ENCODE measurements around the gene ARL15. TPM values are rescaled to one million over a fixed set of nuclear protein-coding genes. Genes with fewer than 3 reads are reported as not detected.

The ARL15 gene
- total and polyA plus RNA-seq, 9 of the 15 experiments (the other 6 are each of a cell fraction or from before 2014, with no cell fraction given) = 18.5 to 80.4 (median 57.0) TPM

DNA sequence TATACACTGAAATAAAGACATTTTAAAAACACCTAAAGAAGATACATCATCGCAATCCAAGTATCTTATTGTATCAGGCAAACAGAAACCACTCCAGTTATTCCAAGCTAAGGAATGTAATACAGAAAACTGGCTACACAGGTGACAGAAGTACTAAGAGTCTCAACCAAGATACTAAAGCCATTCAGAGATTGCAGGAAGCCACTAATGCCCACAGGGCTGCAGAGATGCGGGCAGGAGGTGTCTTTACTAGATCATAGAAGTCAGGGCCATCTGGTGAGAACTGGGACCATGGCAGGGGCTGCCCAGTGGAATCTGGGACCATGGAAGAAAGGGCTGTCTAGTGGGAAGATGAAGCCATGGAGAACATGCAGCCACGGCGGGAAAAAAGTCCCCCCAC is 384.3 kb downstream of the ARL15 start (continued):
- TF ChIP-seq, protein P1, sequence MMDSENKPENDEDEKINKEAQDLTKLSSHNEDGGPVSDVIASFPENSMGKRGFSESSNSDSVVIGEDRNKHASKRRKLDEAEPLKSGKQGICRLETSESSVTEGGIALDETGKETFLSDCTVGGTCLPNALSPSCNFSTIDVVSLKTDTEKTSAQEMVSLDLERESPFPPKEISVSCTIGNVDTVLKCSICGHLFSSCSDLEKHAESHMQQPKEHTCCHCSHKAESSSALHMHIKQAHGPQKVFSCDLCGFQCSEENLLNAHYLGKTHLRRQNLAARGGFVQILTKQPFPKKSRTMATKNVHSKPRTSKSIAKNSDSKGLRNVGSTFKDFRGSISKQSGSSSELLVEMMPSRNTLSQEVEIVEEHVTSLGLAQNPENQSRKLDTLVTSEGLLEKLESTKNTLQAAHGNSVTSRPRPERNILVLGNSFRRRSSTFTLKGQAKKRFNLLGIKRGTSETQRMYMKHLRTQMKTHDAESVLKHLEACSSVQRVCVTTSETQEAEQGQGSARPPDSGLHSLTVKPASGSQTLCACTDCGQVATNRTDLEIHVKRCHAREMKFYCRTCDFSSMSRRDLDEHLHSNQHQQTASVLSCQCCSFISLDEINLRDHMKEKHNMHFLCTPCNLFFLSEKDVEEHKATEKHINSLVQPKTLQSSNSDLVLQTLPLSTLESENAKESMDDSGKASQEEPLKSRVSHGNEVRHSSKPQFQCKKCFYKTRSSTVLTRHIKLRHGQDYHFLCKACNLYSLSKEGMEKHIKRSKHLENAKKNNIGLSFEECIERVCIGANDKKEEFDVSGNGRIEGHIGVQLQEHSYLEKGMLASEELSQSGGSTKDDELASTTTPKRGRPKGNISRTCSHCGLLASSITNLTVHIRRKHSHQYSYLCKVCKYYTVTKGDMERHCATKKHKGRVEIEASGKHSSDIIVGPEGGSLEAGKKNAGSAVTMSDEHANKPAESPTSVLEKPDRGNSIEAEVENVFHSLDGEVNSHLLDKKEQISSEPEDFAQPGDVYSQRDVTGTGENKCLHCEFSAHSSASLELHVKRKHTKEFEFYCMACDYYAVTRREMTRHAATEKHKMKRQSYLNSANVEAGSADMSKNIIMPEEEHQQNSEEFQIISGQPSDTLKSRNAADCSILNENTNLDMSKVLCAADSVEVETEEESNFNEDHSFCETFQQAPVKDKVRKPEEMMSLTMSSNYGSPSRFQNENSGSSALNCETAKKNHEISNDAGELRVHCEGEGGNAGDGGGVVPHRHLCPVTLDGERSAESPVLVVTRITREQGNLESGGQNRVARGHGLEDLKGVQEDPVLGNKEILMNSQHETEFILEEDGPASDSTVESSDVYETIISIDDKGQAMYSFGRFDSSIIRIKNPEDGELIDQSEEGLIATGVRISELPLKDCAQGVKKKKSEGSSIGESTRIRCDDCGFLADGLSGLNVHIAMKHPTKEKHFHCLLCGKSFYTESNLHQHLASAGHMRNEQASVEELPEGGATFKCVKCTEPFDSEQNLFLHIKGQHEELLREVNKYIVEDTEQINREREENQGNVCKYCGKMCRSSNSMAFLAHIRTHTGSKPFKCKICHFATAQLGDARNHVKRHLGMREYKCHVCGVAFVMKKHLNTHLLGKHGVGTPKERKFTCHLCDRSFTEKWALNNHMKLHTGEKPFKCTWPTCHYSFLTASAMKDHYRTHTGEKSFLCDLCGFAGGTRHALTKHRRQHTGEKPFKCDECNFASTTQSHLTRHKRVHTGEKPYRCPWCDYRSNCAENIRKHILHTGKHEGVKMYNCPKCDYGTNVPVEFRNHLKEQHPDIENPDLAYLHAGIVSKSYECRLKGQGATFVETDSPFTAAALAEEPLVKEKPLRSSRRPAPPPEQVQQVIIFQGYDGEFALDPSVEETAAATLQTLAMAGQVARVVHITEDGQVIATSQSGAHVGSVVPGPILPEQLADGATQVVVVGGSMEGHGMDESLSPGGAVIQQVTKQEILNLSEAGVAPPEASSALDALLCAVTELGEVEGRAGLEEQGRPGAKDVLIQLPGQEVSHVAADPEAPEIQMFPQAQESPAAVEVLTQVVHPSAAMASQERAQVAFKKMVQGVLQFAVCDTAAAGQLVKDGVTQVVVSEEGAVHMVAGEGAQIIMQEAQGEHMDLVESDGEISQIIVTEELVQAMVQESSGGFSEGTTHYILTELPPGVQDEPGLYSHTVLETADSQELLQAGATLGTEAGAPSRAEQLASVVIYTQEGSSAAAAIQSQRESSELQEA (IDR thresholded peaks at IDR 0.05; ENCODE audit: low read depth) = no peak
- TF ChIP-seq NFRKB (IDR thresholded peaks at IDR 0.05; ENCODE audit: low read depth) = no peak
- TF ChIP-seq, protein P2, sequence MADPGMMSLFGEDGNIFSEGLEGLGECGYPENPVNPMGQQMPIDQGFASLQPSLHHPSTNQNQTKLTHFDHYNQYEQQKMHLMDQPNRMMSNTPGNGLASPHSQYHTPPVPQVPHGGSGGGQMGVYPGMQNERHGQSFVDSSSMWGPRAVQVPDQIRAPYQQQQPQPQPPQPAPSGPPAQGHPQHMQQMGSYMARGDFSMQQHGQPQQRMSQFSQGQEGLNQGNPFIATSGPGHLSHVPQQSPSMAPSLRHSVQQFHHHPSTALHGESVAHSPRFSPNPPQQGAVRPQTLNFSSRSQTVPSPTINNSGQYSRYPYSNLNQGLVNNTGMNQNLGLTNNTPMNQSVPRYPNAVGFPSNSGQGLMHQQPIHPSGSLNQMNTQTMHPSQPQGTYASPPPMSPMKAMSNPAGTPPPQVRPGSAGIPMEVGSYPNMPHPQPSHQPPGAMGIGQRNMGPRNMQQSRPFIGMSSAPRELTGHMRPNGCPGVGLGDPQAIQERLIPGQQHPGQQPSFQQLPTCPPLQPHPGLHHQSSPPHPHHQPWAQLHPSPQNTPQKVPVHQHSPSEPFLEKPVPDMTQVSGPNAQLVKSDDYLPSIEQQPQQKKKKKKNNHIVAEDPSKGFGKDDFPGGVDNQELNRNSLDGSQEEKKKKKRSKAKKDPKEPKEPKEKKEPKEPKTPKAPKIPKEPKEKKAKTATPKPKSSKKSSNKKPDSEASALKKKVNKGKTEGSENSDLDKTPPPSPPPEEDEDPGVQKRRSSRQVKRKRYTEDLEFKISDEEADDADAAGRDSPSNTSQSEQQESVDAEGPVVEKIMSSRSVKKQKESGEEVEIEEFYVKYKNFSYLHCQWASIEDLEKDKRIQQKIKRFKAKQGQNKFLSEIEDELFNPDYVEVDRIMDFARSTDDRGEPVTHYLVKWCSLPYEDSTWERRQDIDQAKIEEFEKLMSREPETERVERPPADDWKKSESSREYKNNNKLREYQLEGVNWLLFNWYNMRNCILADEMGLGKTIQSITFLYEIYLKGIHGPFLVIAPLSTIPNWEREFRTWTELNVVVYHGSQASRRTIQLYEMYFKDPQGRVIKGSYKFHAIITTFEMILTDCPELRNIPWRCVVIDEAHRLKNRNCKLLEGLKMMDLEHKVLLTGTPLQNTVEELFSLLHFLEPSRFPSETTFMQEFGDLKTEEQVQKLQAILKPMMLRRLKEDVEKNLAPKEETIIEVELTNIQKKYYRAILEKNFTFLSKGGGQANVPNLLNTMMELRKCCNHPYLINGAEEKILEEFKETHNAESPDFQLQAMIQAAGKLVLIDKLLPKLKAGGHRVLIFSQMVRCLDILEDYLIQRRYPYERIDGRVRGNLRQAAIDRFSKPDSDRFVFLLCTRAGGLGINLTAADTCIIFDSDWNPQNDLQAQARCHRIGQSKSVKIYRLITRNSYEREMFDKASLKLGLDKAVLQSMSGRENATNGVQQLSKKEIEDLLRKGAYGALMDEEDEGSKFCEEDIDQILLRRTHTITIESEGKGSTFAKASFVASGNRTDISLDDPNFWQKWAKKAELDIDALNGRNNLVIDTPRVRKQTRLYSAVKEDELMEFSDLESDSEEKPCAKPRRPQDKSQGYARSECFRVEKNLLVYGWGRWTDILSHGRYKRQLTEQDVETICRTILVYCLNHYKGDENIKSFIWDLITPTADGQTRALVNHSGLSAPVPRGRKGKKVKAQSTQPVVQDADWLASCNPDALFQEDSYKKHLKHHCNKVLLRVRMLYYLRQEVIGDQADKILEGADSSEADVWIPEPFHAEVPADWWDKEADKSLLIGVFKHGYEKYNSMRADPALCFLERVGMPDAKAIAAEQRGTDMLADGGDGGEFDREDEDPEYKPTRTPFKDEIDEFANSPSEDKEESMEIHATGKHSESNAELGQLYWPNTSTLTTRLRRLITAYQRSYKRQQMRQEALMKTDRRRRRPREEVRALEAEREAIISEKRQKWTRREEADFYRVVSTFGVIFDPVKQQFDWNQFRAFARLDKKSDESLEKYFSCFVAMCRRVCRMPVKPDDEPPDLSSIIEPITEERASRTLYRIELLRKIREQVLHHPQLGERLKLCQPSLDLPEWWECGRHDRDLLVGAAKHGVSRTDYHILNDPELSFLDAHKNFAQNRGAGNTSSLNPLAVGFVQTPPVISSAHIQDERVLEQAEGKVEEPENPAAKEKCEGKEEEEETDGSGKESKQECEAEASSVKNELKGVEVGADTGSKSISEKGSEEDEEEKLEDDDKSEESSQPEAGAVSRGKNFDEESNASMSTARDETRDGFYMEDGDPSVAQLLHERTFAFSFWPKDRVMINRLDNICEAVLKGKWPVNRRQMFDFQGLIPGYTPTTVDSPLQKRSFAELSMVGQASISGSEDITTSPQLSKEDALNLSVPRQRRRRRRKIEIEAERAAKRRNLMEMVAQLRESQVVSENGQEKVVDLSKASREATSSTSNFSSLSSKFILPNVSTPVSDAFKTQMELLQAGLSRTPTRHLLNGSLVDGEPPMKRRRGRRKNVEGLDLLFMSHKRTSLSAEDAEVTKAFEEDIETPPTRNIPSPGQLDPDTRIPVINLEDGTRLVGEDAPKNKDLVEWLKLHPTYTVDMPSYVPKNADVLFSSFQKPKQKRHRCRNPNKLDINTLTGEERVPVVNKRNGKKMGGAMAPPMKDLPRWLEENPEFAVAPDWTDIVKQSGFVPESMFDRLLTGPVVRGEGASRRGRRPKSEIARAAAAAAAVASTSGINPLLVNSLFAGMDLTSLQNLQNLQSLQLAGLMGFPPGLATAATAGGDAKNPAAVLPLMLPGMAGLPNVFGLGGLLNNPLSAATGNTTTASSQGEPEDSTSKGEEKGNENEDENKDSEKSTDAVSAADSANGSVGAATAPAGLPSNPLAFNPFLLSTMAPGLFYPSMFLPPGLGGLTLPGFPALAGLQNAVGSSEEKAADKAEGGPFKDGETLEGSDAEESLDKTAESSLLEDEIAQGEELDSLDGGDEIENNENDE (IDR thresholded peaks at IDR 0.05; ENCODE audit: low read depth, low read length) = no peak
- TF ChIP-seq HMG20A (CRISPR knock-in tag; conservative IDR thresholded peaks at IDR 0.05) = no peak
- TF ChIP-seq, protein P3, sequence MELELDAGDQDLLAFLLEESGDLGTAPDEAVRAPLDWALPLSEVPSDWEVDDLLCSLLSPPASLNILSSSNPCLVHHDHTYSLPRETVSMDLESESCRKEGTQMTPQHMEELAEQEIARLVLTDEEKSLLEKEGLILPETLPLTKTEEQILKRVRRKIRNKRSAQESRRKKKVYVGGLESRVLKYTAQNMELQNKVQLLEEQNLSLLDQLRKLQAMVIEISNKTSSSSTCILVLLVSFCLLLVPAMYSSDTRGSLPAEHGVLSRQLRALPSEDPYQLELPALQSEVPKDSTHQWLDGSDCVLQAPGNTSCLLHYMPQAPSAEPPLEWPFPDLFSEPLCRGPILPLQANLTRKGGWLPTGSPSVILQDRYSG (tag; conservative IDR thresholded peaks at IDR 0.05; ENCODE audit: low read depth) = no peak
- TF ChIP-seq CBX3 (IDR thresholded peaks at IDR 0.05; ENCODE audit: borderline replicate concordance in 1 of 2, low read length in 2 of 2) = no peak
- no peak for TF ChIP-seq NUFIP1 (IDR thresholded peaks at IDR 0.05; ENCODE audit: partially characterized antibody)

All from K562 (cell line).